H9 (cell line): Measurements from ENCODE around the gene MDFIC2. TPM values are rescaled to one million over a fixed set of nuclear protein-coding genes. Genes with fewer than 3 reads are reported as not detected.

Experiments used
- DNase-seq: peaks from one replicate; pipeline ENCODE4 v3.0.0-alpha.2; 2017
- H2AFZ ChIP-seq: one replicate; pipeline ENCODE4 v1.6.1; 2013; ENCODE audit warnings: mild to moderate bottlenecking, low read length, control low read depth, moderate library complexity
- H2AK5ac ChIP-seq: 2 replicates; pipeline ENCODE4 v1.6.1; 2013; ENCODE audit warnings: low read length, control low read depth, mixed read lengths; ENCODE audit not compliant: insufficient read length
- H2BK120ac ChIP-seq: one replicate; pipeline ENCODE4 v1.6.1; 2013; ENCODE audit warnings: low read depth, mild to moderate bottlenecking, low read length, control low read depth, inconsistent platforms; ENCODE audit not compliant: poor library complexity, severe bottlenecking
- H2BK12ac ChIP-seq: 2 replicates; pipeline ENCODE4 v1.6.1; 2013; ENCODE audit warnings: low read length, control low read depth, mixed read lengths, low read depth; ENCODE audit not compliant: insufficient read length
- H2BK15ac ChIP-seq: 2 replicates; pipeline ENCODE4 v1.6.1; 2013; ENCODE audit warnings: low read depth, low read length, control low read depth
- H2BK20ac ChIP-seq: one replicate; pipeline ENCODE4 v1.6.1; 2013; ENCODE audit warnings: low read depth, mild to moderate bottlenecking, low read length, control low read depth, inconsistent platforms; ENCODE audit not compliant: poor library complexity, severe bottlenecking
- H2BK5ac ChIP-seq: 2 replicates; pipeline ENCODE4 v1.6.1; 2013; ENCODE audit warnings: low read length, control low read depth, mixed read lengths; ENCODE audit not compliant: insufficient read length
- H3K14ac ChIP-seq: 2 replicates; pipeline ENCODE4 v1.6.1; 2013; ENCODE audit warnings: low read length, control low read depth; ENCODE audit not compliant: insufficient read depth
- H3K18ac ChIP-seq: 2 replicates; pipeline ENCODE4 v1.6.1; 2013; ENCODE audit warnings: low read depth, mild to moderate bottlenecking, mixed read lengths, low read length, control low read depth; ENCODE audit not compliant: insufficient read length
- H3K23ac ChIP-seq: 2 replicates; pipeline ENCODE4 v1.6.1; 2013; ENCODE audit warnings: low read length, control low read depth, mixed read lengths, low read depth; ENCODE audit not compliant: insufficient read length
- H3K23me2 ChIP-seq: 2 replicates; pipeline ENCODE4 v1.6.1; 2013; ENCODE audit warnings: low read depth, mild to moderate bottlenecking, mixed read lengths, low read length, control low read depth; ENCODE audit not compliant: insufficient read length, poor library complexity, severe bottlenecking
- H3K27ac ChIP-seq: 2 replicates; pipeline ENCODE4 v1.5.1; 2013; ENCODE audit warnings: low read length, control low read depth, mixed read lengths, low read depth; ENCODE audit not compliant: insufficient read length
- H3K27me3 ChIP-seq: 2 replicates; pipeline ENCODE4 v1.6.1; 2013; ENCODE audit warnings: low read length, control low read depth, inconsistent platforms; ENCODE audit not compliant: insufficient read depth
- H3K4ac ChIP-seq: 2 replicates; pipeline ENCODE4 v1.6.1; 2013; ENCODE audit warnings: low read depth, mild to moderate bottlenecking, control low read depth, inconsistent platforms, low read length, moderate library complexity
- H3K4me1 ChIP-seq: 2 replicates; pipeline ENCODE4 v1.6.1; 2013; ENCODE audit warnings: low read length, control low read depth, inconsistent platforms; ENCODE audit not compliant: insufficient read depth
- H3K4me2 ChIP-seq: 2 replicates; pipeline ENCODE4 v1.6.1; 2013; ENCODE audit warnings: low read length, control low read depth, mixed read lengths; ENCODE audit not compliant: insufficient read length, insufficient read depth
- H3K56ac ChIP-seq: 2 replicates; pipeline ENCODE4 v1.6.1; 2013; ENCODE audit warnings: low read depth, mild to moderate bottlenecking, mixed read lengths, low read length, control low read depth; ENCODE audit not compliant: insufficient read length
- H3K79me1 ChIP-seq: 2 replicates; pipeline ENCODE4 v1.6.1; 2013; ENCODE audit warnings: low read depth, mild to moderate bottlenecking, moderate library complexity, low read length, control low read depth, inconsistent platforms; ENCODE audit not compliant: insufficient read depth, poor library complexity, severe bottlenecking
- H3K79me2 ChIP-seq: 2 replicates; pipeline ENCODE4 v1.6.1; 2013; ENCODE audit warnings: low read length, control low read depth, inconsistent platforms; ENCODE audit not compliant: insufficient read depth
- H3K9ac ChIP-seq: 2 replicates; pipeline ENCODE4 v1.6.1; 2013; ENCODE audit warnings: low read length, control low read depth, mixed read lengths; ENCODE audit not compliant: insufficient read length; ENCODE audit errors: extremely low read depth
- H3K9me3 ChIP-seq: one replicate; pipeline ENCODE4 v1.6.1; 2013; ENCODE audit warnings: low read depth, low read length, inconsistent platforms; ENCODE audit not compliant: control insufficient read depth
- H3T11ph ChIP-seq: one replicate; pipeline ENCODE4 v1.6.1; 2013; ENCODE audit warnings: mild to moderate bottlenecking, low read length, control low read depth, inconsistent platforms
- H4K20me1 ChIP-seq: one replicate; pipeline ENCODE4 v1.6.1; 2013; ENCODE audit not compliant: control insufficient read depth, insufficient read length, insufficient read depth
- H4K5ac ChIP-seq: 2 replicates; pipeline ENCODE4 v1.6.1; 2013; ENCODE audit warnings: low read depth, mild to moderate bottlenecking, mixed read lengths, low read length, control low read depth; ENCODE audit not compliant: insufficient read length
- H4K8ac ChIP-seq: replicated peaks from 2 replicates; pipeline ENCODE4 v1.6.1; 2013; ENCODE audit warnings: low read length, control low read depth, mixed read lengths, low read depth; ENCODE audit not compliant: insufficient read length
- H4K91ac ChIP-seq: 2 replicates; pipeline ENCODE4 v1.6.1; 2013; ENCODE audit warnings: low read depth, mild to moderate bottlenecking, moderate library complexity, mixed read lengths, low read length, control low read depth; ENCODE audit not compliant: insufficient read length
- H3K27ac Mint-ChIP-seq, 3 experiments: 2 replicates in 2 of 3; 3 replicates in 1 of 3; pipeline ENCODE4 v1.8.0; 2020 to 2021; ENCODE audit warnings: mixed read lengths in 3 of 3, mild to moderate bottlenecking in 1 of 3, moderate library complexity in 1 of 3
- H3K27me3 Mint-ChIP-seq: 2 replicates; pipeline ENCODE4 v1.8.0; 2021; ENCODE audit warnings: low read depth, mild to moderate bottlenecking, moderate library complexity, mixed read lengths
- H3K36me3 Mint-ChIP-seq, 3 experiments: 2 replicates in 2 of 3; 3 replicates in 1 of 3; pipeline ENCODE4 v1.8.0; 2020 to 2021; ENCODE audit warnings: low read depth in 3 of 3, mixed read lengths in 3 of 3; ENCODE audit not compliant: insufficient read depth in 1 of 3
- H3K4me1 Mint-ChIP-seq, 2 experiments: 2 replicates each; pipeline ENCODE4 v1.8.0; 2020; ENCODE audit warnings: mixed read lengths in 2 of 2
- H3K4me3 Mint-ChIP-seq, 2 experiments: 2 replicates in 1 of 2; 3 replicates in 1 of 2; pipeline ENCODE4 v1.8.0; 2020 to 2021; ENCODE audit warnings: mild to moderate bottlenecking in 2 of 2, mixed read lengths in 2 of 2, moderate library complexity in 1 of 2
- H3K9me3 Mint-ChIP-seq, 2 experiments: 2 replicates in 1 of 2; 3 replicates in 1 of 2; pipeline ENCODE4 v1.8.0; 2020; ENCODE audit warnings: mild to moderate bottlenecking in 2 of 2, mixed read lengths in 2 of 2, moderate library complexity in 1 of 2
- WGBS: extraction: QIAGEN DNeasy Blood & Tissue Kit; methylation state at CpG from one replicate; pipeline ENCODE4 v1.1.7; 2013; ENCODE audit warnings: missing lambda C conversion rate, low lambda C conversion rate, mixed read lengths; ENCODE audit not compliant: insufficient read length; ENCODE audit errors: extremely low coverage; 5-methylcytosine and 5-hydroxymethylcytosine counted together
- total RNA-seq: library from RNA; stranded (reverse); gene quantifications from 2 replicates; pipeline ENCODE4 v1.2.1, GENCODE V29; 2021
- TF ChIP-seq, protein P1 (sequence below): fragments of 200-600 bp; sonication (generic); conservative IDR thresholded peaks from 3 replicates; pipeline ENCODE4 v1.8.0; 2021; ENCODE audit warnings: antibody characterized with exemption, mild to moderate bottlenecking

The MDFIC2 gene
- total RNA-seq, 1 experiment from 2014 or later = not detected

DNA sequence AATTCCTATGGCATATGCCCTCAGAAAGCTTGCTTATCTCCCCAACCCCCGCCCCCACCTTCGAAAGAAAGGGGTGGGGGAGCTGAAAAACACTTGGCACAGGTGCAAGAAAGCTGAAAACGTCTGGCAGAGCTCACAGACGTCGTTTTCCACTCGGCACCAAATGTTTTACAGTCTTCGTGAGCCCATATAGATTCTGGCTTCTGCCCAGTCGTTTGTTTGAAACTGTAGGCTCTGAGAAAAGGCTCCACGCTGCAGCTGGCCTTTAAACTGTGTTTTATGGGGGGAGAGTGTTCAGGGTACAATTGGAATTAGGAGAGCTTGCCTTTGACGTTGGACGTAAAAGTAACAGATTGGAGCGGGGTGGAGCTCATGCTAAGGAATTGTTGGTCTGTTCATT lies 130.3 kb downstream of the MDFIC2 start:
- TF ChIP-seq, protein P1, sequence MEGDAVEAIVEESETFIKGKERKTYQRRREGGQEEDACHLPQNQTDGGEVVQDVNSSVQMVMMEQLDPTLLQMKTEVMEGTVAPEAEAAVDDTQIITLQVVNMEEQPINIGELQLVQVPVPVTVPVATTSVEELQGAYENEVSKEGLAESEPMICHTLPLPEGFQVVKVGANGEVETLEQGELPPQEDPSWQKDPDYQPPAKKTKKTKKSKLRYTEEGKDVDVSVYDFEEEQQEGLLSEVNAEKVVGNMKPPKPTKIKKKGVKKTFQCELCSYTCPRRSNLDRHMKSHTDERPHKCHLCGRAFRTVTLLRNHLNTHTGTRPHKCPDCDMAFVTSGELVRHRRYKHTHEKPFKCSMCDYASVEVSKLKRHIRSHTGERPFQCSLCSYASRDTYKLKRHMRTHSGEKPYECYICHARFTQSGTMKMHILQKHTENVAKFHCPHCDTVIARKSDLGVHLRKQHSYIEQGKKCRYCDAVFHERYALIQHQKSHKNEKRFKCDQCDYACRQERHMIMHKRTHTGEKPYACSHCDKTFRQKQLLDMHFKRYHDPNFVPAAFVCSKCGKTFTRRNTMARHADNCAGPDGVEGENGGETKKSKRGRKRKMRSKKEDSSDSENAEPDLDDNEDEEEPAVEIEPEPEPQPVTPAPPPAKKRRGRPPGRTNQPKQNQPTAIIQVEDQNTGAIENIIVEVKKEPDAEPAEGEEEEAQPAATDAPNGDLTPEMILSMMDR = no peak

More for the DNA sequence above, 130.3 kb downstream of the MDFIC2 start:
- Histone ChIP-seq H4K5ac (no peak overlapping the region), H3K4me2 (peak overlapping the region; percentile 17), H3K27ac (no peak overlapping the region), H3K79me1 (no peaks in the 10 kb centered on the region), H3K9me3 (no peaks in the 10 kb centered on the region), H2BK120ac (no peak overlapping the region), H2AFZ (no peak overlapping the region), H3K4ac (no peak overlapping the region), H3K18ac (no peak overlapping the region), H3K27me3 (no peaks in the 10 kb centered on the region; the same call in 1 of the 2 replicates), H3K79me2 (no peaks in the 10 kb centered on the region), H2BK20ac (no peak overlapping the region), H4K8ac (no peak overlapping the region), H4K20me1 (no peaks in the 10 kb centered on the region), H2AK5ac (no peak overlapping the region), H4K91ac (no peak overlapping the region), H3K23me2 (no peaks in the 10 kb centered on the region), H3K23ac (no peak overlapping the region), H3T11ph (no peak overlapping the region), H3K4me1 (peaks cover 5% of the 10 kb centered on the region), H2BK5ac (no peak overlapping the region), H2BK12ac (no peak overlapping the region), H2BK15ac (no peak overlapping the region), H3K9ac (no peak overlapping the region), H3K14ac (no peak overlapping the region), H3K56ac (no peak overlapping the region)
- Mint-ChIP-seq H3K27me3 (no peaks in the 10 kb centered on the region), H3K4me3 (no peak overlapping the region), H3K4me1 (peaks cover 25 to 29% of the 10 kb centered on the region in 2 experiments), H3K36me3 (no peaks in the 10 kb centered on the region), H3K27ac (peak overlapping the region in 2 of 3 experiments; percentile 17 to 43; a peak in 2 of 7 replicates), H3K9me3 (no peaks in the 10 kb centered on the region)
- DNase-seq = no peak
- no CpG with 5 or more reads among the region's 12 CpGs for WGBS
